Colonic mucosa (tissue), 4 donors: ENCODE results near the gene SGSM1. TPM values are rescaled to one million over a fixed set of nuclear protein-coding genes. Genes with fewer than 3 reads are reported as not detected.

ENCODE experiments used
- DNase-seq: peaks from one replicate; pipeline ENCODE4 v3.0.0-alpha.2; 2020
- H3K27ac ChIP-seq: fragments of 200-600 bp; one replicate; pipeline ENCODE4 v1.8.0; 2021
- H3K27me3 ChIP-seq: fragments of 200-600 bp; one replicate; pipeline ENCODE4 v1.8.0; 2021
- H3K36me3 ChIP-seq: fragments of 200-600 bp; one replicate; pipeline ENCODE4 v1.8.0; 2021
- H3K4me1 ChIP-seq: fragments of 200-600 bp; one replicate; pipeline ENCODE4 v1.8.0; 2021; ENCODE audit warnings: mild to moderate bottlenecking
- H3K4me3 ChIP-seq: fragments of 200-600 bp; one replicate; pipeline ENCODE4 v1.8.0; 2021
- H3K9ac ChIP-seq, 2 donors: one replicate each; pipeline ENCODE4 v1.7.0; 2013; ENCODE audit warnings: control low read depth in 2 of 2, low read depth in 2 of 2, low read length in 2 of 2
- H3K9me3 ChIP-seq: fragments of 200-600 bp; one replicate; pipeline ENCODE4 v1.8.0; 2021
- intact Hi-C: fragments of 100-400 bp; cut with DNase I; formaldehyde crosslinking; loops from one replicate; pipeline ENCODE4 v1.14.1; 2022
- total RNA-seq, 2 donors: library from RNA; stranded (reverse); fragmentation: NEBNext Ultra II Directional in 1 of 2; extraction: Animal tissue kit (Norgen Biotek cat#: 25700) in 1 of 2; gene quantifications; one replicate each; pipeline ENCODE4 v1.2.1, GENCODE V29; 2021
- TF ChIP-seq, protein P1 (sequence below): fragments of 200-600 bp; IDR thresholded peaks from one replicate; pipeline ENCODE4 v1.8.0; 2022; ENCODE audit warnings: antibody characterized with exemption, mild to moderate bottlenecking
- donor health status: healthy.
- donor health status: DM: no; HTN: no; CAD: no.
- donor health status: DM: no; HTN: no; CAD: no.

The SGSM1 gene
- total RNA-seq, 2 donors from 2014 or later, result 3.3 to 3.9 TPM

DNA sequence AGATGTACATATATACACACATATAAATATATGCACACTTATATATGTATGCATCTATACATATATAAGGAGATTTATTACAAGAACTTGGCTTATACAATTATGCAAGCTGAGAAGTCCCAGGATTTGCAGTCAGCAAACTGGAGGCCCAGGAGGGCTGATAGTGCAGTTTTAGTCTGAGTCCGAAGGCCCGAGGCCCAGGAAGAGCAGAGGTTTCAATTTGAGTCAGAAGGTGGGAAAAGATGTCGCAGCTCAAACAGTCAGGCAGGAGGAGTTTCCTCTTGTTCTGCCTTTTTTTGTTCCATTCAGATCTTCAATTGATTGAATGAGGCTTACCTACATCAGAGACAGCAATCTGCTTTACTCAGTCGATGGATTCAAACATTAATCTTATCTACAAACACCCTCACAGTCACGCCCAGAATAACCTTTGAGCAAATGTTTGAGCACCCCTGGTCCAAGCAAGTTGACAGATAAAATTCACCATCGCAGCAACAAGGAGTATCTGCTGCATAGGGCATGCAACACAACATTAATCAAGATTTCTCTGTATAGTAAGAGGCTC is 4.0 kb upstream of the SGSM1 start:
- no peaks in the 10 kb centered on the region for H3K36me3 ChIP-seq
- H3K27ac ChIP-seq, result no peak overlapping the region

DNA sequence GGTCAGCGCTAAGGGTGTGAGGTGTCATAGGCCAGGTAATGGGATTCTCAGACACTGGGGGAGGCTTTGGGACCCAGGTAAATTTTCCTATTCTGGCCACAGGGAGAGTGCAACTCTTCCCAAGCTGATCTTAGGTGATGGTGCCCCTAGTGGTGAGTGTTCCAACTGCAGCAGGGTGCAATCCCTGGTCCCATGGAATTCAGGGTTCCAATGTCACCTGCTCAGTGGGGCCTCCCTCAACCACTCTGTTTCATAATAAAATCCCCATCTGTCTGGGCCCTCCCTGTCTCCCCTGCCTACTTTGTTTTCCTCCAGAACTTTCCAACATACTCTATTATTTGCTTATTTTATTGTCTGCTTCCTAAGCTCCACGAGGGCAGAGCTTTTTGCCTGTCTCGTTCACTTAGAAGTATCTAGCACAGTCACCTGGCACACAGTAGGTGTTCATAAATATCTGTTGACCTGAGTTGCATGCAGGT is 2.9 kb upstream of the SGSM1 start:
- intact Hi-C loops, result no loop called here
- TF ChIP-seq, protein P1, sequence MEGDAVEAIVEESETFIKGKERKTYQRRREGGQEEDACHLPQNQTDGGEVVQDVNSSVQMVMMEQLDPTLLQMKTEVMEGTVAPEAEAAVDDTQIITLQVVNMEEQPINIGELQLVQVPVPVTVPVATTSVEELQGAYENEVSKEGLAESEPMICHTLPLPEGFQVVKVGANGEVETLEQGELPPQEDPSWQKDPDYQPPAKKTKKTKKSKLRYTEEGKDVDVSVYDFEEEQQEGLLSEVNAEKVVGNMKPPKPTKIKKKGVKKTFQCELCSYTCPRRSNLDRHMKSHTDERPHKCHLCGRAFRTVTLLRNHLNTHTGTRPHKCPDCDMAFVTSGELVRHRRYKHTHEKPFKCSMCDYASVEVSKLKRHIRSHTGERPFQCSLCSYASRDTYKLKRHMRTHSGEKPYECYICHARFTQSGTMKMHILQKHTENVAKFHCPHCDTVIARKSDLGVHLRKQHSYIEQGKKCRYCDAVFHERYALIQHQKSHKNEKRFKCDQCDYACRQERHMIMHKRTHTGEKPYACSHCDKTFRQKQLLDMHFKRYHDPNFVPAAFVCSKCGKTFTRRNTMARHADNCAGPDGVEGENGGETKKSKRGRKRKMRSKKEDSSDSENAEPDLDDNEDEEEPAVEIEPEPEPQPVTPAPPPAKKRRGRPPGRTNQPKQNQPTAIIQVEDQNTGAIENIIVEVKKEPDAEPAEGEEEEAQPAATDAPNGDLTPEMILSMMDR, result peak; percentile 91

More for the DNA sequence above, 4.0 kb upstream of the SGSM1 start:
- Histone ChIP-seq H3K9me3 (no peaks in the 10 kb centered on the region), H3K4me3 (no peak overlapping the region), H3K4me1 (no peaks in the 10 kb centered on the region), H3K27me3 (no peaks in the 10 kb centered on the region), H3K9ac (no peak overlapping the region)
- no peak for DNase-seq
- intact Hi-C loops, result no loop called here
- TF ChIP-seq, protein P1, result no peak

DNA sequence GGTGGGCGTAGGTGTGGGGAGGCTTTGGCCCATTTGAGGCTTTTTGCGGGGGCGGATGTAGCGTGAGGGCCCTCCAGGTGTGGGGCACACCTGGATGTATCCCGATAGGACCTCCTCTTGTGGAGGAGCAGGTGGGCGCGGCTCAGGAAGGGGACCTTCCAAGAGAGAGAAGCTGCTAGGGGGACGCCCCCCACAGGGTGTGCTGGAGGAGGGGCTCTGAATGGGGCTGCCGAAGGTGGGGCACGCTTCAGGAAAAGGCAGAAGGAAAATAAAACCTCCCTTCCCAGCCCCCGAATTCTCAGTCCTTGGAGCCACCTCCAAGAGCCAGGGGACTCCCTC is 621 bp downstream of the SGSM1 start:
- Histone ChIP-seq H3K36me3 (no peaks in the 10 kb centered on the region), H3K4me1 (no peaks in the 10 kb centered on the region), H3K27me3 (no peaks in the 10 kb centered on the region), H3K9ac (peak overlapping the region in 1 of 2 donors; percentile 68), H3K27ac (no peak overlapping the region), H3K4me3 (peak overlapping the region; percentile 61), H3K9me3 (no peaks in the 10 kb centered on the region)
- intact Hi-C loops, result no loop called here
- TF ChIP-seq, protein P1, result no peak
- DNase-seq, result no peak

More for the DNA sequence above, 2.9 kb upstream of the SGSM1 start:
- Histone ChIP-seq H3K36me3 (no peaks in the 10 kb centered on the region), H3K4me1 (no peaks in the 10 kb centered on the region), H3K9ac (no peak overlapping the region), H3K27ac (no peak overlapping the region), H3K27me3 (no peaks in the 10 kb centered on the region), H3K4me3 (no peak overlapping the region), H3K9me3 (no peaks in the 10 kb centered on the region)
- peak; percentile 83 for DNase-seq

DNA sequence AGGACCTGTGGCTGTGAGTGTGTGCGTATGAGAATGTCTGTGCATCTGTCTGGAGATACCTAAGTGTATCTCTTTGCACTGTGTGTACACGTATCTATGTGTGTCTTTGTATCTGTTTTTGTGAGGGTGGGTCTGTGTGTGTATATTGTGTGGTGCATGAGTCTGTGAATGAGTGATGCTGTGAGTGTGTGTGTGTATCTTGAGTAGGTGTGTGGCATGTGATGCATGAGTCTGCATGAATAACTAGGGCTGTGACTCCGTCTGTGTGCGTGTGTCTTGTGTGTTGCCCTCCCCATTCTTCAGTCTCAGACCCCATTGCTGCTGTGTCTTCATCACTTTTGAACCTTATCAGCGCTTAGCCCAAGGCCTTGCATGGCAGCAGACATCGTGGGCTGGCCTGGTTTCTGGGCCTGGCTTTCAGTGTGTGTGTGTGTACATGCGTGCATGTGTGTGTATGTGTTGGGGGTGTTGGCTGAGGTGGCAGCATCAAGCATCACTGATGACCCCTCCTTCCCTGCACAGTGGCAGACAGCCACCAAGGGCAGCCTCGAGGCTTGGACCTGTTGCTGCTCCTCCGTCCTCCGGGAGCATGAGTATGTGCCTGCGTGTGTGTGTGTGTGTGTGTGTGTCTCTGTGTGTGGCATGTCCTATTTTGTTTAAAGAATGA is 1.4 kb downstream of the SGSM1 start:
- H3K27me3 ChIP-seq, result no peaks in the 10 kb centered on the region
- intact Hi-C loops, result no loop called here
- TF ChIP-seq, protein P1, result no peak
- no peaks in the 10 kb centered on the region for H3K9me3 ChIP-seq
- no peak overlapping the region for H3K27ac ChIP-seq
- DNase-seq, result no peak
- H3K4me3 ChIP-seq, result no peak overlapping the region
- H3K4me1 ChIP-seq, result no peaks in the 10 kb centered on the region
- peak overlapping the region in 1 of 2 donors; percentile 27 for H3K9ac ChIP-seq
- no peaks in the 10 kb centered on the region for H3K36me3 ChIP-seq

DNA sequence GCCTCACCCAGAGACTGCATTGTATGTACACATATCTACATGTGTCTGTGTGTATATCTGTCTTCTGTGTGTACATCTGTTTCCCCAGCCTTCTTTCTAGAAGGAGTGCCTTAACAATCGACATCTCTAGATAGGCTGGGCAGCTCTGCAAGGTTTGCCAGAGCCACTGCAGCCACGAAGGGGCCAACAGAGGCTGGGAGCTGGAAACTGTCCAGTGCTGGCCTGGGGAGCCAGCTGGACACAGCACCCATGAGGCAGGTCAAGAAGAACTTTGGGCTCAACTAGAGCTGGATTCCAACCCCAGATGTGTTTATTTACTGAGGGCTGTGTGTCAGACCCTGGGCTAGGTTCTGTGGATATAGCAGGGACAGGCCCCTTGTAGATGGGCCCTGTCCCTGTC is 3.3 kb downstream of the SGSM1 start:
- TF ChIP-seq, protein P1, result no peak
- no peak for DNase-seq
- intact Hi-C loops, result no loop called here
- Histone ChIP-seq H3K9me3 (no peaks in the 10 kb centered on the region), H3K27ac (no peak overlapping the region), H3K27me3 (no peaks in the 10 kb centered on the region), H3K4me3 (no peak overlapping the region), H3K36me3 (no peaks in the 10 kb centered on the region), H3K9ac (no peak overlapping the region), H3K4me1 (no peaks in the 10 kb centered on the region)
